Colonic mucosa (tissue), 4 donors: ENCODE data around the gene RER1. TPM values are rescaled to one million over a fixed set of nuclear protein-coding genes. Genes with fewer than 3 reads are reported as not detected.

ENCODE experiments used
- DNase-seq: peaks from one replicate; pipeline ENCODE4 v3.0.0-alpha.2; 2020
- H3K27ac ChIP-seq: fragments of 200-600 bp; one replicate; pipeline ENCODE4 v1.8.0; 2021
- H3K27me3 ChIP-seq: fragments of 200-600 bp; one replicate; pipeline ENCODE4 v1.8.0; 2021
- H3K36me3 ChIP-seq: fragments of 200-600 bp; one replicate; pipeline ENCODE4 v1.8.0; 2021
- H3K4me1 ChIP-seq: fragments of 200-600 bp; one replicate; pipeline ENCODE4 v1.8.0; 2021; ENCODE audit warnings: mild to moderate bottlenecking
- H3K4me3 ChIP-seq: fragments of 200-600 bp; one replicate; pipeline ENCODE4 v1.8.0; 2021
- H3K9ac ChIP-seq, 2 donors: one replicate each; pipeline ENCODE4 v1.7.0; 2013; ENCODE audit warnings: control low read depth in 2 of 2, low read depth in 2 of 2, low read length in 2 of 2
- H3K9me3 ChIP-seq: fragments of 200-600 bp; one replicate; pipeline ENCODE4 v1.8.0; 2021
- intact Hi-C: fragments of 100-400 bp; cut with DNase I; formaldehyde crosslinking; loops from one replicate; pipeline ENCODE4 v1.14.1; 2022
- total RNA-seq, 2 donors: library from RNA; stranded (reverse); fragmentation: NEBNext Ultra II Directional in 1 of 2; extraction: Animal tissue kit (Norgen Biotek cat#: 25700) in 1 of 2; gene quantifications; one replicate each; pipeline ENCODE4 v1.2.1, GENCODE V29; 2021
- TF ChIP-seq, protein P1 (sequence below): fragments of 200-600 bp; IDR thresholded peaks from one replicate; pipeline ENCODE4 v1.8.0; 2022; ENCODE audit warnings: antibody characterized with exemption, mild to moderate bottlenecking
- donor health status: healthy.
- donor health status: DM: no; HTN: no; CAD: no.
- donor health status: DM: no; HTN: no; CAD: no.

Gene RER1
- total RNA-seq, 2 donors from 2014 or later, result 190 to 216 TPM

DNA sequence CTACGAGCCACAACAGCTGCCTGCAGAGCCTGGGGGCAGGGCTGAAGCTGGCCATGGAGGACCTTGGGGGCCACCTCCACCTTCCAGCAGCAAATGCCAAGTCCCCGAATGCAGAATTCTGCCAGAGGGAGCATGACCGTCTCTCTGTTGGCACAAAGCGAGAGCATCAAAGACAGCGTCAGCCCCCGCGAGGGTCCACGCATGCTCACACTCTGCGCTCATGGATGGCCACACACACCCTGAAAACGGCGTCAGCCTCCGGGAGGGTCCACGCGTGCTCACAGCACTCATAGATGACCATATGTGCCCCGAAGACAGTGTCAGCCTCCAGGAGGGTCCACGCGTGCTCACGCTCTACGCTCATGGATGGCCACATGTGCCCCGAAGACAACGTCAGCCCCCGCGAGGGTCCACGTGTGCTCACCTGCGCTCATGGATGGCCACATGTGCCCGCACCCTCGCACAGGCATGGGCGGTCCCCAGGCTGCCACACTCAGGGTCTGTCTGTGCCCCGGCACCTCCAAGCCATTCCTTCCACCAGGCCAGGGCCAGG lies 46.8 kb upstream of the RER1 start:
- intact Hi-C loops, result no loop called here
- Histone ChIP-seq H3K9ac (no peak overlapping the region), H3K4me3 (no peak overlapping the region), H3K36me3 (no peaks in the 10 kb centered on the region), H3K9me3 (no peaks in the 10 kb centered on the region), H3K27me3 (no peaks in the 10 kb centered on the region), H3K27ac (no peak overlapping the region), H3K4me1 (no peaks in the 10 kb centered on the region)
- TF ChIP-seq, protein P1, sequence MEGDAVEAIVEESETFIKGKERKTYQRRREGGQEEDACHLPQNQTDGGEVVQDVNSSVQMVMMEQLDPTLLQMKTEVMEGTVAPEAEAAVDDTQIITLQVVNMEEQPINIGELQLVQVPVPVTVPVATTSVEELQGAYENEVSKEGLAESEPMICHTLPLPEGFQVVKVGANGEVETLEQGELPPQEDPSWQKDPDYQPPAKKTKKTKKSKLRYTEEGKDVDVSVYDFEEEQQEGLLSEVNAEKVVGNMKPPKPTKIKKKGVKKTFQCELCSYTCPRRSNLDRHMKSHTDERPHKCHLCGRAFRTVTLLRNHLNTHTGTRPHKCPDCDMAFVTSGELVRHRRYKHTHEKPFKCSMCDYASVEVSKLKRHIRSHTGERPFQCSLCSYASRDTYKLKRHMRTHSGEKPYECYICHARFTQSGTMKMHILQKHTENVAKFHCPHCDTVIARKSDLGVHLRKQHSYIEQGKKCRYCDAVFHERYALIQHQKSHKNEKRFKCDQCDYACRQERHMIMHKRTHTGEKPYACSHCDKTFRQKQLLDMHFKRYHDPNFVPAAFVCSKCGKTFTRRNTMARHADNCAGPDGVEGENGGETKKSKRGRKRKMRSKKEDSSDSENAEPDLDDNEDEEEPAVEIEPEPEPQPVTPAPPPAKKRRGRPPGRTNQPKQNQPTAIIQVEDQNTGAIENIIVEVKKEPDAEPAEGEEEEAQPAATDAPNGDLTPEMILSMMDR, result no peak
- DNase-seq, result no peak

DNA sequence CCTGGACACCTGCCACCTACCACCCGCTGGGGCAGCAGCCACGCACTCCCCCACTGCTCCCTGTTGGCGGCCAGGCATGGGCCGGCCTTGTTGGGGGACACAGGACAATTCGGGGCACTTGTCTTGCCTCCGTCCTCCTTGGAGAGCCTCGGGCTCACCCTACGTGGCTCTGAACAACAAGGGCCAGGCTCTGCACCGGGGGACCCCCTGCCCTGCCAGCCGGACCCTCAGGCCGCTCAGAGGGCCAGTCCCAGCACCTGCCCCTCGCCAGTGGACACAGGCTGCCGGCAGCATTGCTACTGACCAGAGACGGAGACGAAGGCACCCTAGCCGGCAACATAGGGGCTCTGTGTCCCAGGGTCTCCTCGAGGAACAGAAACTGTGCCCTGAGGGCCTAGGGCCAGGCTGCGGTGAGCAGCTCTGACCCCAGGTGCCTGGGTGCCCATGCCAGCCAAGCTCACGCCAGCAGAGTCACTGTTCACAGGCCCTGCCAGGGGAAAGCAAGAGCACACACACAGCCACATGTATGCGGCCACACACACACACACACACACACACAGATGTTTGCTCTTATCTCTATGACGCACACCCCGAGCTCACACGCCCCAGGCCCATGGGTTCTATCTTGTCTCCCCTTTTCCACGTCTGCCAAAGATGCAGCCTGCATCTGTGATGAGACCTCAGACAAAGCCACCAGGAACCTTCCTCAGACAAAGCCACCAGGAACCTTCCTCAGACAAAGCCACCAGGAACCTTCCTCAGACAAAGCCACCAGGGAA lies 46.2 kb upstream of the RER1 start:
- H3K27ac ChIP-seq, result no peak overlapping the region
- H3K4me3 ChIP-seq, result no peak overlapping the region
- H3K9me3 ChIP-seq, result no peaks in the 10 kb centered on the region
- no peaks in the 10 kb centered on the region for H3K36me3 ChIP-seq
- H3K27me3 ChIP-seq, result no peaks in the 10 kb centered on the region
- no peak for DNase-seq
- intact Hi-C loops, result no loop called here
- TF ChIP-seq, protein P1, result no peak
- no peak overlapping the region for H3K9ac ChIP-seq
- no peaks in the 10 kb centered on the region for H3K4me1 ChIP-seq

DNA sequence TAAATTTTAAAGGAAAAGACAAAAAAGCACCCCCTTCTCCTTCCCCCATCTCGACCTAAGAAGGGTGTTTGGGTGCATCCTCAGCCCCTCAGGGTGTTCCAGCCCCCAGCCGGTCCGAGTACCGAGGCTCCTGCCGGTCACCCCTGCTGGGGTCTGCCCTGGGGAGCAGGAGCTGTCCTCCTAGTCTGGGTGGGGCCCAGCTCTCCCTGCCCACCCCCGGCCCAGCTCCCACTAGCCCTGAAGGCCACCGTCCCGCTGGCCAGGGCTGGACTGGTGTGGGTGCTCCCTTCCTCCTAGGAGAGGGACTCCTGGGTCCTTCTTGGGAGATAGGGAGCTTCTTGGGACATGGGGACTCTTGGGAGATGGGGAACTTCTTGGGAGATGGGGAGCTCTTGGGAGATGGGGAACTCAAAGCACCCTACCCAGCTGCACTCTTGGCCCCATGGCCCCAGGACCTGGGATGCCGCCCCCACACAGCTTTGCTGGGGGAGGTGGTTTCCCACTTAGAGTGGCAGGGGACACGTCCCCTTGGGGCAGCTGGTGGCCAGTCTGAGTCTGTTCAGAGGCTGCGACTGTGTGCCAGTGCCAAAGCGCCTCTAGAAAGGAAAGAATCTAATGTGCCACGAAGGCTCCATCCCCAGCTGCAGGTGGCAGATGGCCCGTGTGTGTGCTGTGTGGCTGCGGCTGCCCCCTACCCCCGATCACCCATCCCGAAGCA lies 44.8 kb upstream of the RER1 start:
- Histone ChIP-seq H3K9me3 (no peaks in the 10 kb centered on the region), H3K4me3 (no peak overlapping the region), H3K4me1 (no peaks in the 10 kb centered on the region), H3K9ac (no peak overlapping the region), H3K36me3 (no peaks in the 10 kb centered on the region), H3K27ac (no peak overlapping the region), H3K27me3 (no peaks in the 10 kb centered on the region)
- TF ChIP-seq, protein P1, result no peak
- intact Hi-C loops, result no loop called here
- DNase-seq, result no peak

DNA sequence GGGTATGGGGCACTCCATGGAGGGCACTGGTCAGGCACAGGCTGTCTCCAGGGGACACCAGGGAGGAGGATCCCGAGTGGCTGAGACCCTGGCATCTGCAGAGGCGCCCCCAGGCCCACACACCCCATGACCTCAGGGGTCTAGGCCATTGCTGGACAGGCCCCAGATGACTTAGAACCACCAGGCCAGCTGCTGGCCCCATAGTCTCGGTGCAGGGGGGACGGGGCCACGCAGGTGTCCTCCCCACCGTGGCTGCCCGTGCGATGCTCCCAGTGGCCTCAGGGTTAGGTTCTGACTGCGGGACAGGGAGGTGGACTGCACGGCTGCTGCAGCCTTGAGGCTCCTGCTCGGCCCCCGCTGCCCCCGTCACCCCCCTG lies 44.2 kb upstream of the RER1 start:
- H3K9ac ChIP-seq, result no peak overlapping the region
- intact Hi-C loops, result no loop called here
- H3K27ac ChIP-seq, result no peak overlapping the region
- H3K4me3 ChIP-seq, result no peak overlapping the region
- DNase-seq, result no peak
- H3K9me3 ChIP-seq, result no peaks in the 10 kb centered on the region
- H3K4me1 ChIP-seq, result no peaks in the 10 kb centered on the region
- no peaks in the 10 kb centered on the region for H3K36me3 ChIP-seq
- no peaks in the 10 kb centered on the region for H3K27me3 ChIP-seq
- TF ChIP-seq, protein P1, result no peak

DNA sequence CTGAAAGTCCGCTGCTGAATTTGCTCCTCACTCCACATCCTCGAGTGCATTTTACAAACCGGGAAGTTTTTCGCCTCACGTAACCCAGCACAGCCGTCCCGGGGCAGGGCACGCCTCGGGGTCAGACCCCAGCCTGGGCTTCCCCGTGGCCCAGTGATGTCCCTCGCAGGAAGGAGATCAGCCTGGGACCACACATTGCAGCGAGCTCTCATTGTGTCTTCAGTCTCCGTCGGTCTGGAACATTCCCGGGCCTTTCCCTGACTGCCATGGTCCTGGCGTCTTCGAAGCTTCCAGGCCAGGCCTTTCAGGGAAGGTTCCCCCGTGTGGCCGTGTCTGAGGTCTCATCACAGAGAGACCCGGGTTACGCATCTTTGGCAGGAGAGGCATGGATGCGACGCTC lies 43.7 kb upstream of the RER1 start:
- DNase-seq, result no peak

More for the DNA sequence above, 43.7 kb upstream of the RER1 start:
- Histone ChIP-seq H3K4me1 (no peaks in the 10 kb centered on the region), H3K9me3 (no peaks in the 10 kb centered on the region), H3K4me3 (no peak overlapping the region), H3K27ac (no peak overlapping the region), H3K27me3 (no peaks in the 10 kb centered on the region), H3K36me3 (no peaks in the 10 kb centered on the region), H3K9ac (no peak overlapping the region)
- TF ChIP-seq, protein P1, result no peak
- intact Hi-C loops, result no loop called here
